ENCODE data around the gene METTL16.

METTL16 gene

GRCh38 chr17:2373179-2373578, 138.5 kb downstream of the METTL16 start:
- no peak for TF ChIP-seq CTCF (IDR thresholded peaks at IDR 0.05; ENCODE audit: low read depth, low read length)
- TF ChIP-seq POLR2A (IDR thresholded peaks at IDR 0.05; ENCODE audit: extremely low read depth, insufficient read length), result no peak
- TF ChIP-seq MYC (IDR thresholded peaks at IDR 0.05; ENCODE audit: low read depth, low read length), result no peak
- no peak for TF ChIP-seq MAX (IDR thresholded peaks at IDR 0.05; ENCODE audit: low read depth, low read length)
- DNase-seq (ENCODE audit: low read depth), result no peak
- H3K4me3 ChIP-seq (ENCODE audit: low read depth, low read length), result no peak overlapping the region

- DNase-seq (ENCODE audit: low read depth), result no peak
- TF ChIP-seq MAX (IDR thresholded peaks at IDR 0.05; ENCODE audit: low read depth, low read length), result no peak
- TF ChIP-seq POLR2A (IDR thresholded peaks at IDR 0.05; ENCODE audit: extremely low read depth, insufficient read length), result no peak
- no peak for TF ChIP-seq CTCF (IDR thresholded peaks at IDR 0.05; ENCODE audit: low read depth, low read length)
- TF ChIP-seq MYC (IDR thresholded peaks at IDR 0.05; ENCODE audit: low read depth, low read length), result no peak
- no peak overlapping the region for H3K4me3 ChIP-seq (ENCODE audit: low read depth, low read length)
These were observed 139.0 kb downstream of the METTL16 start for GRCh38 chr17:2372681-2373080.

GRCh38 chr17:2372180-2372579, 139.5 kb downstream of the METTL16 start:
- no peak overlapping the region for H3K4me3 ChIP-seq (ENCODE audit: low read depth, low read length)

GRCh38 chr17:2371183-2372130, 140.2 kb downstream of the METTL16 start:
- TF ChIP-seq CTCF (IDR thresholded peaks at IDR 0.05; ENCODE audit: low read depth, low read length), result no peak
- TF ChIP-seq POLR2A (IDR thresholded peaks at IDR 0.05; ENCODE audit: extremely low read depth, insufficient read length), result no peak
- TF ChIP-seq MYC (IDR thresholded peaks at IDR 0.05; ENCODE audit: low read depth, low read length), result no peak
- TF ChIP-seq MAX (IDR thresholded peaks at IDR 0.05; ENCODE audit: low read depth, low read length), result no peak
- DNase-seq (ENCODE audit: low read depth), result no peak
- H3K4me3 ChIP-seq (ENCODE audit: low read depth, low read length), result no peak overlapping the region

More at GRCh38 chr17:2372180-2372579, 139.5 kb downstream of the METTL16 start:
- no peak for DNase-seq (ENCODE audit: low read depth)
- no peak for TF ChIP-seq POLR2A (IDR thresholded peaks at IDR 0.05; ENCODE audit: extremely low read depth, insufficient read length)
- no peak for TF ChIP-seq MAX (IDR thresholded peaks at IDR 0.05; ENCODE audit: low read depth, low read length)

- no peak overlapping the region for H3K4me3 ChIP-seq (ENCODE audit: low read depth, low read length)
- DNase-seq (ENCODE audit: low read depth), result no peak
- no peak for TF ChIP-seq CTCF (IDR thresholded peaks at IDR 0.05; ENCODE audit: low read depth, low read length)
- TF ChIP-seq POLR2A (IDR thresholded peaks at IDR 0.05; ENCODE audit: extremely low read depth, insufficient read length), result no peak
- no peak for TF ChIP-seq MAX (IDR thresholded peaks at IDR 0.05; ENCODE audit: low read depth, low read length)
- no peak for TF ChIP-seq MYC (IDR thresholded peaks at IDR 0.05; ENCODE audit: low read depth, low read length)
These were observed 141.5 kb downstream of the METTL16 start for GRCh38 chr17:2370211-2370589.

- DNase-seq (ENCODE audit: low read depth), result no peak
- TF ChIP-seq POLR2A (IDR thresholded peaks at IDR 0.05; ENCODE audit: extremely low read depth, insufficient read length), result no peak
- TF ChIP-seq CTCF (IDR thresholded peaks at IDR 0.05; ENCODE audit: low read depth, low read length), result no peak
- no peak for TF ChIP-seq MAX (IDR thresholded peaks at IDR 0.05; ENCODE audit: low read depth, low read length)
- TF ChIP-seq MYC (IDR thresholded peaks at IDR 0.05; ENCODE audit: low read depth, low read length), result no peak
- H3K4me3 ChIP-seq (ENCODE audit: low read depth, low read length), result no peak overlapping the region
These were observed 142.0 kb downstream of the METTL16 start for GRCh38 chr17:2369551-2370210.

All from NB4 (cell line).